IgD-negative memory B cell (primary cell): ENCODE results near the gene ESPN. TPM values are rescaled to one million over a fixed set of nuclear protein-coding genes. Genes with fewer than 3 reads are reported as not detected.

Experiments used
- H3K27ac Mint-ChIP-seq, 3 donors: one replicate each; pipeline ENCODE4 v1.8.0; 2020 to 2022; ENCODE audit warnings: mild to moderate bottlenecking in 3 of 3, mixed read lengths in 3 of 3, moderate library complexity in 1 of 3
- H3K27me3 Mint-ChIP-seq: one replicate; pipeline ENCODE4 v1.8.0; 2021; ENCODE audit warnings: mixed read lengths
- H3K36me3 Mint-ChIP-seq: one replicate; pipeline ENCODE4 v1.8.0; 2020; ENCODE audit warnings: mild to moderate bottlenecking, mixed read lengths
- H3K4me1 Mint-ChIP-seq, 3 donors: one replicate each; pipeline ENCODE4 v1.8.0; 2020 to 2022; ENCODE audit warnings: mixed read lengths in 3 of 3, mild to moderate bottlenecking in 1 of 3
- H3K4me3 Mint-ChIP-seq, 4 donors: one replicate each; pipeline ENCODE4 v1.8.0; 2020 to 2022; ENCODE audit warnings: mild to moderate bottlenecking in 4 of 4, mixed read lengths in 4 of 4, moderate library complexity in 3 of 4
- H3K9me3 Mint-ChIP-seq, 3 donors: one replicate each; pipeline ENCODE4 v1.8.0; 2020 to 2021; ENCODE audit warnings: mixed read lengths in 3 of 3, mild to moderate bottlenecking in 1 of 3
- polyA plus RNA-seq: library from polyadenylated mRNA; unstranded; fragments of 300-500 nt; fragmentation: Illumina TruSeq; gene quantifications from one replicate; pipeline ENCODE4 v1.2.3, GENCODE V29; 2021

Gene ESPN, protein sequence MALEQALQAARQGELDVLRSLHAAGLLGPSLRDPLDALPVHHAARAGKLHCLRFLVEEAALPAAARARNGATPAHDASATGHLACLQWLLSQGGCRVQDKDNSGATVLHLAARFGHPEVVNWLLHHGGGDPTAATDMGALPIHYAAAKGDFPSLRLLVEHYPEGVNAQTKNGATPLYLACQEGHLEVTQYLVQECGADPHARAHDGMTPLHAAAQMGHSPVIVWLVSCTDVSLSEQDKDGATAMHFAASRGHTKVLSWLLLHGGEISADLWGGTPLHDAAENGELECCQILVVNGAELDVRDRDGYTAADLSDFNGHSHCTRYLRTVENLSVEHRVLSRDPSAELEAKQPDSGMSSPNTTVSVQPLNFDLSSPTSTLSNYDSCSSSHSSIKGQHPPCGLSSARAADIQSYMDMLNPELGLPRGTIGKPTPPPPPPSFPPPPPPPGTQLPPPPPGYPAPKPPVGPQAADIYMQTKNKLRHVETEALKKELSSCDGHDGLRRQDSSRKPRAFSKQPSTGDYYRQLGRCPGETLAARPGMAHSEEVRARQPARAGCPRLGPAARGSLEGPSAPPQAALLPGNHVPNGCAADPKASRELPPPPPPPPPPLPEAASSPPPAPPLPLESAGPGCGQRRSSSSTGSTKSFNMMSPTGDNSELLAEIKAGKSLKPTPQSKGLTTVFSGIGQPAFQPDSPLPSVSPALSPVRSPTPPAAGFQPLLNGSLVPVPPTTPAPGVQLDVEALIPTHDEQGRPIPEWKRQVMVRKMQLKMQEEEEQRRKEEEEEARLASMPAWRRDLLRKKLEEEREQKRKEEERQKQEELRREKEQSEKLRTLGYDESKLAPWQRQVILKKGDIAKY
- polyA plus RNA-seq = not detected

DNA sequence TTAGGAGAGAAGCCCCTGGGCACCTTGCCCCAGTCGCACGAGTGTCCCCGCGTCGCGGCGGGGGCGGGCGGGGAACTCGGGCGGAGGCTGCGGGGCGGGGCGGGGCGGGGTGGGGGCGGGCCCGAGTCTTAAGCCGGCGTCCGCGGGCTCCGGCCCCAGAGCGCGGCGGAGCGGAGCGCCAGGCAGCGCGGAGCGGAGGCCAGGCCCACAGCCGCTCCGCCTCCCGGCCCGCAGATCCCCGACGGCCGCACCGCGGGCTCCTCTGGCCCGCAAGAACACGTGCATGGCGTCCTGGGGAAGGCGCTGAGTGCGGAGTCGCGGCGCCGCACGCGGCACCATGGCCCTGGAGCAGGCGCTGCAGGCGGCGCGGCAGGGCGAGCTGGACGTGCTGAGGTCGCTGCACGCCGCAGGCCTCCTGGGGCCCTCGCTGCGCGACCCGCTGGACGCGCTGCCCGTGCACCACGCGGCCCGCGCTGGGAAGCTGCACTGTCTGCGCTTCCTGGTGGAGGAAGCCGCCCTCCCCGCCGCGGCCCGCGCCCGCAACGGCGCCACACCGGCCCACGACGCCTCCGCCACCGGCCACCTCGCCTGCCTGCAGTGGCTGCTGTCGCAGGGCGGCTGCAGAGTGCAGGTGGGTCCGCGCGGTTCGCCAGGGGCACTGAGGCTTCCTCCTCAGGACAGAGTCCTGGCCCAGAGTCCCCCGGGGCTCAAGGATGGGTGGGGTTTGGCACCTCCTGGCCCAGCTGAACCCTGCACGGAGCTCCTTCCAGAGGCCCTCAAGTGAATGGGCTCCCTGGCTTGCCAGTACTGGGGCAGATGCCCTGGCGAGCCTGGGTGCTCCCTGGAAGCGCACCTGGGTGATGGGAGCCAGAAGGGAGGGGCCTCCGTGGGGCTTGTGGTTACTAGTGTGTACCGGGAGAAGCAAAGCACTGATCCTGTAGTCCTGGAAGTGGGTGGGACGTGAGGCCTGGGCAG, at the start of gene ESPN:
Gene ESPN, plus strand, starts transcription at position 158 of the 975 bp plus-strand sequence. Its CDS starts 180 bp downstream, at position 338.
- Mint-ChIP-seq H3K4me1 (peaks cover 0 to 8% (median 4%) of the 10 kb centered on the region in 3 donors), H3K9me3 (no peaks in the 10 kb centered on the region), H3K36me3 (no peaks in the 10 kb centered on the region), H3K27ac (no peak within 1 kb of the TSS), H3K4me3 (peak within 1 kb of the TSS in 3 of 4 donors; percentile 46 to 87 (median 84)), H3K27me3 (peaks cover 44% of the 10 kb centered on the region)

DNA sequence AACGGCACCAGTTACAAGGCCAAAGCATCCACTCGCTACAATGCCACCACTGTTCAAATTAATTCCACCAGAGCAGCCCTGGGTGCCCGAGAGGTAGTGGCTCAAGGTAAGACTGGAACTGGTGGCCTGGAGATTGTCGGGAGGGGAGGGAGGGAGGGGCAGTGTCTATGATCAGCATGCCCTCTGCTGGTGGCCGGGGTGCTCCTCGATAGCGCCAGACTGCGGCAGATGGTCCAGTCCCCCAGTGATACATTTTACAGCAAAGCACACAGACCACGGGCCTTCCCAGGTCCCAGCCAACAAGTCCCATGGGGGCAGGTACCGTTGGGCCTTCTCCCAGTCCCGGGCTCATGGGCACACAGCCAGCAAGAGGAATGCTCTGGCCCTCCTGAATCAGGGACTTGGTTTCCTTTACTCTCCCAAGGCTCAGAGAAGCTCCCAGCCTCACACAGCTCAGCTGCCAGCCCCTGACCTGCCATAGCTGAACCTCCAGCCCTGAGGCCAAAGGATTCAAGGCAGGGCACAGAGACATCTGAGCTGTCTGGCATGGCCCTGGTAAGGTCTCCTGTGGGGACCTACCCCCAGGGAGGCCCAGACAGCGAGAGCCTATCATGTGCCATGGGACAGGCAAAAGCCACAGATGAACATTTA, 46.4 kb upstream of the ESPN start:
- peaks cover 0 to 5% (median 0%) of the 10 kb centered on the region in 3 donors for H3K9me3 Mint-ChIP-seq
- peaks cover 0 to 2% (median 0%) of the 10 kb centered on the region in 3 donors for H3K4me1 Mint-ChIP-seq
- peaks cover 1% of the 10 kb centered on the region for H3K36me3 Mint-ChIP-seq
- H3K27me3 Mint-ChIP-seq = no peaks in the 10 kb centered on the region
- no peak overlapping the region for H3K27ac Mint-ChIP-seq
- peak overlapping the region in 1 of 4 donors; percentile 23 for H3K4me3 Mint-ChIP-seq

DNA sequence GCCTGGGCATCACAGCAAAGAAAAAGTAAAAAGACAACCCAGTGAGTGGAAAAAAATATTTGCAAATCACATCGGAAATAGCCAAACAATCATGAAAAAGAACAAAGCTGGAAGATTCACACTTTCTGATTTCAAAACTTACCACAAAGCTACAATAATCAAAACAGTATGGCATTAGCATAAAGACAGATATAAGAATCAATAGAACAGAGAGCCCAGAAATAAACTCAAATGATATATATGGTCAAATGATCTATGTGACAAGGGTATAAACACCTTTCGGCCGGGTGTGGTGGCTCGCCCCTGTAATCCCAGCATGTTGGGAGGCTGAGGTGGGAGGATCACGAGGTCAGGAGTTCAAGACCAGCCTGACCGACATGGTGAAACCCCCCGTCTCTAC, 44.5 kb upstream of the ESPN start:
- H3K9me3 Mint-ChIP-seq = peaks cover 0 to 5% (median 0%) of the 10 kb centered on the region in 3 donors
- H3K4me1 Mint-ChIP-seq = peaks cover 0 to 2% (median 0%) of the 10 kb centered on the region in 3 donors
- H3K27me3 Mint-ChIP-seq = no peaks in the 10 kb centered on the region
- no peak overlapping the region for H3K4me3 Mint-ChIP-seq
- H3K27ac Mint-ChIP-seq = no peak overlapping the region
- H3K36me3 Mint-ChIP-seq = peaks cover 3% of the 10 kb centered on the region

DNA sequence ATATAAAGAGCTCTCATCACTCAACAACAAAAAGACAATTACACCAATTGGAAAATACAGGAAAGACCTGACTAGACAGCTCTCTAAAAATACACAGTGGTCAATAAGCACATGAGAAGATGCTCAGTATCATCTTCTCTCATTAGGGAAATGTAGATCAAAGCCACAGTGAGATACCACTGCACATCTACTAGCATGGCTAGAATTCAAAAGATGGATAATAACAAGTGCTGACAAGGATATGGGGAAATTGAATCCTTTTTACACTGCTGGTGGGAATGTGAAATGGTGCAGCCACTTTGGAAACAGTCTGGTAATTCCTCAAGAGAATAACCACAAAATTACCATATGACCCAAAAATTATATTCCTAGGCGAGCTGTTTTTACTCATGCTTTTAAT, 40.4 kb upstream of the ESPN start:
- peaks cover 0 to 4% (median 0%) of the 10 kb centered on the region in 3 donors for H3K9me3 Mint-ChIP-seq
- peaks cover 3% of the 10 kb centered on the region for H3K36me3 Mint-ChIP-seq
- no peak overlapping the region for H3K4me3 Mint-ChIP-seq
- peaks cover 0 to under 1% (median 0%) of the 10 kb centered on the region in 3 donors for H3K4me1 Mint-ChIP-seq
- H3K27ac Mint-ChIP-seq = no peak overlapping the region
- H3K27me3 Mint-ChIP-seq = no peaks in the 10 kb centered on the region

DNA sequence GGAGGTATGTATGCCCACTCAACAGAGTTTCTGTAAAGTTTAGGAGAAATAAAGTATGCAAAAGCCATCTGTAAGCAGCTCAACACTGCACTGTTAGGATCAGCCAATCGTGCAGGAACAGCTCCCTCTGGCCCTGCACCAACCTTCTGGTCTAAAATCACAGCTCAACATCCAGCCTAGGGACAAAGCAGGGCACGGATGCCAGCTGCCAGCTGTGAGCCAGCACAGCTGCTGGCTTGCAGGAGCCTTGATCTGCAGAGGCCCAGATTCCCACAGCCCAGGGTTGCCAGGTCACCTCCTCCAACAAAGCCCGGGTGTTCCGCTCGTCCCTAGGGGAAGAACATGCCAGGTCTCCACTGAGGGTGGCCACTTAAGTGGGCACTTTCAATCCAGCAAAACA, 39.6 kb upstream of the ESPN start:
- Mint-ChIP-seq H3K4me3 (no peak overlapping the region), H3K4me1 (no peaks in the 10 kb centered on the region), H3K9me3 (peaks cover 0 to 1% (median 0%) of the 10 kb centered on the region in 3 donors), H3K27me3 (no peaks in the 10 kb centered on the region), H3K27ac (no peak overlapping the region), H3K36me3 (peaks cover 2% of the 10 kb centered on the region)

DNA sequence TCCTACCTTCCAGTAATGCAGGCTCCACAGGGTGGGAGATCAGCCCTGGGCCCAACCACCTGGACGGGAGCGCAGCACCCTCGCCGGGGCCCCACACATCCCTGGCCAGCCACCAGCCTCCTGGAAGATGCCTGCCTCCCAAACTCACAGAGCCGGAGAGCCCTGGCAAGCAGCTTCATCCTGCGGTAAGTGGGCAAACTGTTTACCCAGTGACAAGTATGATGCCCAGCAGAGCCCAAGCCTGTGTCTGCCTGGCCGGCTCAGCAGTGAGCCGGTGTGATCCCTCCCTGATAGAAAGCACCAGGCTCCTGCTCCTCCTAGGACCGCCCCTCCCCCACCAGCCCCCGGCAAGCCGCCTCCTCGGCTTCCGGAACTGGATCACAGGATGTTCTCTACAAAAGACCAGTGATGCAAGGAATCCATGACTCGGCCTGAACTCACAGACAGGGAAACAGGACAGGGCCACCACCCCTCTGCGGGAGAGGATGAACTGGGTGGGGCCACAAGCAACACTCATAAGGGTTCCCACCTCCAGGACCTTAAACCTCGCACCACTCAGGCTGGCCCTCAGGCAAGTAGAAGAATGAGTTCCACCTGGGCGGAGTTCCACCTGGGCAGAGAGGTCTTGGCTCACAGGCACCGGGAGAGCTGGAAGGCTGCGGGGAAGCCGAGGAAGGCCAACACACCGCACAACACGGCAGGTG, 38.9 kb upstream of the ESPN start:
- H3K27ac Mint-ChIP-seq = no peak overlapping the region

DNA sequence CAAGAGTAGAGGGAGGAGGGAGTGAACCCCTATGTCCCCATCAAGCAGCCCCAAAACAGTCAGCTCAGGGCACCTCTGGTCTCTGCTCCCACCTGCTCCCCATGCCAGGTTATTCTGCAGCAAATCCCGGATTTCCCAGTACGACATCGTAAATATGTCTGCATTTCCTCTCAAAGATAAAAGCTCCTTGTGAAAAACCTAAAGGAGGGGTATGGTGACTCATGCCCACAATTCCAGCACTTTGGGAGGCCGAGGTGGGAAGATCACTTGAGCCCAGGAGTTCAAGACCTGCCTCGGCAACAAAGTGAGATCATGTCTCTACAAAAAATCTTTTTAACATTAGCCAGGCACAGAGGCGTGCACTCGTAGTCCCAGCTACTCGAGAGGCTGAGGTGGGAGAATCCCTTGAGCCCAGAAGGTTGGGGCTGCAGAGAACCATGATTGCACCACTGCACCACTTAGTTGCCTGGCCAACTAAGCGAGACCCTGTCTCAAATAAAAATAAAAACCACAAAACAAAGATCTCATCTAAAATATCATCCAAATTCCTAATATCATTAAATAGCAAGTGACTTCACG, 38.1 kb upstream of the ESPN start:
- peaks cover 3% of the 10 kb centered on the region for H3K27me3 Mint-ChIP-seq
- H3K27ac Mint-ChIP-seq = no peak overlapping the region
- H3K36me3 Mint-ChIP-seq = peaks cover 2% of the 10 kb centered on the region

More for the DNA sequence above, 38.9 kb upstream of the ESPN start:
- Mint-ChIP-seq H3K27me3 (no peaks in the 10 kb centered on the region), H3K9me3 (no peaks in the 10 kb centered on the region), H3K4me3 (peak overlapping the region in 1 of 4 donors; percentile 58), H3K36me3 (peaks cover 2% of the 10 kb centered on the region), H3K4me1 (no peaks in the 10 kb centered on the region)

DNA sequence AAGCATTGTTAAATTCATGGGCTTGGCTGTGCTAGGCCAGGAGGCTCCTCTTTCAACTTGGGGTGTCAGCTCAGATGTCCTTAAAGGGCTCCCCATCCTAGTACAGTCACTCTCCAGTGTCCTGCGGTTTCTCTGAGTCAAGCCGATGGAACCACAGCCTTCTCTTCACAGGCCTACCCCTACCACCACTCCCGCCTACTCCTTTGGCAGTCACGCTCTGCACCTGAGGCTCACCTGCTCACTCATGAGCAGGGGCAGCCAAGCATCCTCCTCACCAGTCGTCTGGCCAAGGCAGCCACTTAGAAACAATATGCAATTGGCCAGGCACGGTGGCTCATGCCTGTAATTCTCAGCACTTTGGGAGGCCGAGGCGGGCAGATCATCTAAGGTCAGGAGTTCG, 34.6 kb upstream of the ESPN start:
- Mint-ChIP-seq H3K4me3 (no peak overlapping the region), H3K4me1 (peaks cover 10 to 13% (median 11%) of the 10 kb centered on the region in 3 donors), H3K27ac (no peak overlapping the region), H3K27me3 (peaks cover 3% of the 10 kb centered on the region), H3K36me3 (no peaks in the 10 kb centered on the region), H3K9me3 (no peaks in the 10 kb centered on the region)

More for the DNA sequence above, 38.1 kb upstream of the ESPN start:
- Mint-ChIP-seq H3K4me1 (no peaks in the 10 kb centered on the region), H3K9me3 (no peaks in the 10 kb centered on the region), H3K4me3 (no peak overlapping the region)

DNA sequence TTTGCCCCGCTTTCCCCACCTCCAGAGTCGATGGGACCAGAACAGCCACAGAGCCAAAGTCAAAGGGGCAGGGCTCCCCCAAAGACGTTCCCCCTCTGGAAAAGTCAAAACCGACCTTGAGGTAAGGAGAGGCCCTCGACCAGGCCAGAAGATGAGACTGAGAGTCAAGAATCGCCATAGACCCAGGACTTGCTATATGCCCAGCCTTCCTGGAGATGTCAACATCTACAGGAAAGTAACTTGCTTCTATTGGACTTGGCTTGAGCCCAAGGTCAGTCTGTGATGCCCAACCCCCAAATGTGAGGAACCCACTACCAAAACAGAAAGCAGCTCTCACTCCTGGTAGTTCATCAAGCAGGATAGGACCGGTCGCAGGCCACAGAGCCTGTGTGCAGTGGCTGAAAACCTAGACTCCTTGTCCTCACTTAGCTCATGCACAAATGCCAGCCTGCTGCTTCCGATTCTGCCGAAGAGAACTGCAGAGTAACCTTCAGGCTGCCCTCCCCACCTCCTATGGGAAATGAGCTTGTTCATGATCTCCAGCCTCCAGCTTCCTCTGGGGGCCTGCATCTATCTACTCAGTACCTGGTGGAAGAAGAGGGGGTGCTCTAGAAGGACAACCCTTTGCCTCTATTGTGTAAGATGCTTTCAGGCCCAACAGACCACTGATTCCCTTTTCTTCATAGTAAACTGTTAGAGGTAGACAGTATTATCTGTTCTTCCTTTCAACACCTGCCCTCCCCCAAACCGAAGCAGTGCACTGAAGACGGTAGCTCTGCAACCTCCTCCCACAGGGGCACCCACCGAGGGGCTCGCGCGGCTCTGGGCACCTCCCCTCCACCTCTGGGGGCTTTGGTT, 32.4 kb upstream of the ESPN start:
- no peaks in the 10 kb centered on the region for H3K9me3 Mint-ChIP-seq
- peaks cover 10 to 13% (median 11%) of the 10 kb centered on the region in 3 donors for H3K4me1 Mint-ChIP-seq
- peak overlapping the region; percentile 75 to 90 (median 87) for H3K4me3 Mint-ChIP-seq
- peak overlapping the region in 2 of 3 donors; percentile 59 to 91 for H3K27ac Mint-ChIP-seq
- peaks cover 3% of the 10 kb centered on the region for H3K27me3 Mint-ChIP-seq
- H3K36me3 Mint-ChIP-seq = no peaks in the 10 kb centered on the region

DNA sequence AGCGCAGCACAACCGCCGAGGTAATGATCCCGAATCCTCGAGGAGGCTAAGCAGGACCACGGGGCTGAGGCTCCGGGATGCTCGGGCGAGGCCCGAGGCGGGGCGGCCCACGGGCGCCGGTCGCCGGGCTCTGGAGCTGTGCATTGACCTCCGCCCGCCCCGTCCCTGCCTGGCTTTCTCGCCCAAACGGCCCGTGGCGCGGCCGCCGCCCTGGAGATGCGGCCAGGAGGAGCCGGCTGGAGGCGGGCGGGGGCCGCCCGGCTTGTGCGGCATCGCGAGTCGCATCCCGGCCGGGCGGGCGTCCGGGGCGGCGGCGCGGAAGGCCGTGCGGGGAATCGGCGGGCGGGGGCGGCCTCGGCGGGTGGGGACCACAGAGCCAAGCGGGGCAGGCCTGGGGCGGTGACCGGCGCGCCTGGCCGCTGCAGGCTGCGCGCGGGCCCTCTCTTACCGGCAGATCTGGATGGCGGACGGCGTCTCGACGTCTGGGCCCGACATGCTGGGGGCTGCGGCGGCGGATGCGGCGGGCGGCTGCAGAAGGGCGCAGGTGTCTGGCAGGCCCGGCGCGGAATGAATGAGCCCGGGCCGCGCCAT, 31.7 kb upstream of the ESPN start:
- H3K27ac Mint-ChIP-seq = peak overlapping the region in 1 of 3 donors; percentile 91

DNA sequence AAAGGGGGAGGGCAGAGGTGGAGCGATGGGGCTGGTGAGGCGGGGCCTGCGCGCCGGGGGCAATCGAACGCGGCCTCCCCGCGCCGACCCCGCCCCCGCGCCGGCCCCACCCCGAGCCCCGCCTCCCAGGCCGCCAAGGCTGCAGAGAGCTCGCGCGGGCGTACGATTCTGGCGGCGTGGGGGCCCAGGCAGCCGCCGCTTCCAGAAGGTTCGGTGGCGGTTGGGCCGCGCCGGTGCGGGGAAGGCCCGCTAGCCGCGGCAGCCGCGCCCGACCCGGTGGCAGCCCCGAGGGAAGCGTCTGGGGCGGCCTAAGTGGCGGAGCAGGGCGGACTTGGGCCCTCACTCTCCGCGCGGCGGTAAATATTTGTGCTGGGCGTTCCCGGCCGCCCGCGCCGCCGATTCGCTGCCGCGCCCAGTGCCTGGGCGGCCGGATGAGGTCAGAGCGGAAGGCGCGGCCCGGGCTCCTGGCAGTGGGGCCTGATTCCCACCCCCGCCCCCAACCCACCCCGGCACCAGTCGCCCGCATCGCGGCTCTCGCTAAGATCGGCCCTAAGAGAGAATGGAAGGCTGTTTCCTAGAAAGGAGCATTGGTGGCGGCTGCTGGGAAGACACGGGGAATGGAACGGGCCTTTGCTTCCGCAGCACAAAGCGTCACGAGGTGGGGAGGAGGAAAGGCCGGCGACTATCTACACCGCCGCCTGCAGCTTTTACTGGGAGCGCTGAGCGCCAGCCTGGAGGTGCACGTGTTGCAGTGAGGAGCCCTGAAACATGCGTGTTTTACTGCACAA, 31.0 kb upstream of the ESPN start, which contains the start of gene ACOT7:
Gene ACOT7, minus strand, starts transcription at position 368 of the 788 bp plus-strand sequence. CDS start 368 bp downstream, outside the sequence.
- no peaks in the 10 kb centered on the region for H3K9me3 Mint-ChIP-seq

More for the DNA sequence above, 31.7 kb upstream of the ESPN start:
- Mint-ChIP-seq H3K36me3 (no peaks in the 10 kb centered on the region), H3K27me3 (peaks cover 3% of the 10 kb centered on the region), H3K4me3 (peak overlapping the region; percentile 83 to 94 (median 92)), H3K9me3 (no peaks in the 10 kb centered on the region), H3K4me1 (peaks cover 10 to 13% (median 11%) of the 10 kb centered on the region in 3 donors)

More for the DNA sequence above, 31.0 kb upstream of the ESPN start, which contains the start of gene ACOT7:
- H3K4me1 Mint-ChIP-seq = peaks cover 10 to 13% (median 11%) of the 10 kb centered on the region in 3 donors
- H3K27ac Mint-ChIP-seq = peak within 1 kb of the TSS; percentile 91 to 97 (median 96)
- H3K27me3 Mint-ChIP-seq = peaks cover 3% of the 10 kb centered on the region
- H3K4me3 Mint-ChIP-seq = peak within 1 kb of the TSS; percentile 85 to 96 (median 92)
- H3K36me3 Mint-ChIP-seq = no peaks in the 10 kb centered on the region
